ENCODE data around the gene WDR46.

GRCh38 chr6:33273129-33273923 lies 15.7 kb downstream of the WDR46 start:
- TF ChIP-seq, protein P1, sequence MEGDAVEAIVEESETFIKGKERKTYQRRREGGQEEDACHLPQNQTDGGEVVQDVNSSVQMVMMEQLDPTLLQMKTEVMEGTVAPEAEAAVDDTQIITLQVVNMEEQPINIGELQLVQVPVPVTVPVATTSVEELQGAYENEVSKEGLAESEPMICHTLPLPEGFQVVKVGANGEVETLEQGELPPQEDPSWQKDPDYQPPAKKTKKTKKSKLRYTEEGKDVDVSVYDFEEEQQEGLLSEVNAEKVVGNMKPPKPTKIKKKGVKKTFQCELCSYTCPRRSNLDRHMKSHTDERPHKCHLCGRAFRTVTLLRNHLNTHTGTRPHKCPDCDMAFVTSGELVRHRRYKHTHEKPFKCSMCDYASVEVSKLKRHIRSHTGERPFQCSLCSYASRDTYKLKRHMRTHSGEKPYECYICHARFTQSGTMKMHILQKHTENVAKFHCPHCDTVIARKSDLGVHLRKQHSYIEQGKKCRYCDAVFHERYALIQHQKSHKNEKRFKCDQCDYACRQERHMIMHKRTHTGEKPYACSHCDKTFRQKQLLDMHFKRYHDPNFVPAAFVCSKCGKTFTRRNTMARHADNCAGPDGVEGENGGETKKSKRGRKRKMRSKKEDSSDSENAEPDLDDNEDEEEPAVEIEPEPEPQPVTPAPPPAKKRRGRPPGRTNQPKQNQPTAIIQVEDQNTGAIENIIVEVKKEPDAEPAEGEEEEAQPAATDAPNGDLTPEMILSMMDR (IDR thresholded peaks at IDR 0.05 in 8 of 11, conservative IDR thresholded peaks at IDR 0.05 in 3 of 11): no peak
- TF ChIP-seq POLR2A (IDR thresholded peaks at IDR 0.05): no peak

Data from spleen (tissue), 7 donors.